ENCODE data around the gene RBMS3. TPM values are rescaled to one million over a fixed set of nuclear protein-coding genes. Genes with fewer than 3 reads are reported as not detected.

RBMS3 gene
- total RNA-seq, 2 experiments from 2014 or later = 0.38 to 0.63 TPM

DNA sequence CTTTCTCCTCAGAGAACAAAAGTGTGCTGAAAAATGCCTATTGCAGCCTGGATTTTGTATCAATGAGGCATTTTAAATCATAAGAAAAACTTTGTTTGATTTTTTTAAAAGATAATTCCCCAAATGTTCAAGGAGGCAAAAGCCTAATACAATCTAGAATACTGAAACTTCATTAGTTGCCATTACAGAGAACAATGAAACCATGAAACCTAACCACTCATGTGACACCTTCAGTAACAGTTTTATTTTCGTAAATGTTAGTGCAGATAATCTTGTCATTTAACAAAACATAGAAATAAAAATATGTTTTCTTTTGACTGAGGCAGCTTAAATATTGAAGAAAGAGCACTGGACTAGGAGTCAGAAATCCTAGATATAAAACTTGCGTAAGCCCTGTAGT lies 655.9 kb downstream of the RBMS3 start:
- Mint-ChIP-seq H3K36me3 (ENCODE audit: low read depth) (no peaks in the 10 kb centered on the region), H3K27me3 (peaks cover 10% of the 10 kb centered on the region), H3K27ac (no peak overlapping the region), H3K9me3 (no peaks in the 10 kb centered on the region), H3K4me3 (no peak overlapping the region), H3K4me1 (peaks cover 3% of the 10 kb centered on the region)
- ChIA-PET POLR2A (no interaction called here), CTCF (no interaction called here)
- no peak for DNase-seq

DNA sequence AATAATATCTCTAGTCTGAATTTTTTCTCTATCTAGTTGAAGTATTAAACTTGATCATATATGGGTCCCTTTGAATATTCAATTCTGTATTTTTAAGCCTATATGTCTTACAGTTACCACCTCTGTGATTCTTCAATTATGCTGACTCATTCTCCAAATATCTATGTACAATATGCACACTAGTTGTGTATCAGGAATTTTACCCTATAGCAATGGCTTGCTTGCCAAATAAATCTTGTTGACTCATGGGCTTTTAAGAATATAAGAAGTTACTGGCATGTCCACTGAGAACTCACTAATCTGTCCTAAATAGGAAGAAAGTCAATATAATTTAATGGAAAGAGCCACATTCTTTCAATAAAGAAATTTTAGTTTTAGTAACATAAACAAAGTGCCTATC lies 656.3 kb downstream of the RBMS3 start:
- ChIA-PET CTCF (no interaction called here), POLR2A (no interaction called here)
- H3K4me1 Mint-ChIP-seq = peaks cover 3% of the 10 kb centered on the region
- H3K36me3 Mint-ChIP-seq (ENCODE audit: low read depth) = no peaks in the 10 kb centered on the region
- no peak overlapping the region for H3K27ac Mint-ChIP-seq
- no peaks in the 10 kb centered on the region for H3K9me3 Mint-ChIP-seq
- H3K4me3 Mint-ChIP-seq = no peak overlapping the region
- peaks cover 10% of the 10 kb centered on the region for H3K27me3 Mint-ChIP-seq
- no peak for DNase-seq

DNA sequence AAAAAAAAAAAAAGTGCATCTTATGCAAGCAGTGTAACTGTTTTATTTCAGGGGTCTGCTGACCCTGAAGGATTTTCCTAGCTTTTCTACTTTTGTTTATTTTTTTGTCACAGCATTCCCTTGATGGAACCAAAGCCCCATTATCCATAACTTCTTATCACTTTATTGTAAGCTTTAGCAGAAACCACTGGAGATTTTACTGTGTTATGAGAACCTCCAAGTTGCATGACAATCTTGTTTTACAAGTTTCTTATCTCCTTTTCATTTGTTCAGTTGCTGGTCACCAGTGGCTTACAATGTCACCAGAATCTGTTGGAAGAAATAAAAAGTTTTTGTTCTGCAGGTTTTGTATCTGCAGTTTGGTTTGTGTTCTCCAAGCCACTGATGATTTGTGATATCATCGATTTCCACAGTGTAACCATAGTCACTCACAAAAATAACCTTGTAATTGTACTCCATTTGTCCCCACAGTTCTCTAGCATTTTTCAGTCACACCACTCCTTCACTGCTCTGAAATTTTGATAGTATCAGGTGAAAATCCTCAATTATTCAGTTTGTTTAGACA lies 660.0 kb downstream of the RBMS3 start:
- Mint-ChIP-seq H3K27ac (no peak overlapping the region), H3K27me3 (peaks cover 7% of the 10 kb centered on the region), H3K4me1 (peaks cover 2% of the 10 kb centered on the region), H3K36me3 (ENCODE audit: low read depth) (no peaks in the 10 kb centered on the region), H3K4me3 (no peak overlapping the region), H3K9me3 (no peaks in the 10 kb centered on the region)
- no peak for DNase-seq
- CTCF ChIA-PET = no interaction called here
- POLR2A ChIA-PET = no interaction called here

DNA sequence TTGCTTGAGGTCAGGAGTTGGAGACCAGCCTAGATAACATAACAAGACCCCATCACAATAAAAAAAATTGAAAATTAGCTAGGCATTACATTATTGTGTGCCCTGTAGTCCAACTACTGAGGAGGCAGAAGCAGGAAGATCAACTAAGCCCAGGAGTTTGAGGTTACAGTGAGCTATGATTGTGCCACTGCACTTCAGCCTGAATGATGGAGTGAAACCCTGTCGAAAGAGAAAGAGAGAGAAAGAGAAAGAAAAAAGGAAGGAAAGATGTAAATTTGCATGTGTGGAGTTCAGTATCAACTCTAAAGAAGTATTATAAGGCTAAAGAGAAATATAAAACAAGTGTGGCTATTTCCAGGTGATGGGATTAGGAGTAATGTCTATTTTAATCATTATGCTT lies 661.4 kb downstream of the RBMS3 start:
- CTCF ChIA-PET = no interaction called here
- POLR2A ChIA-PET = no interaction called here

DNA sequence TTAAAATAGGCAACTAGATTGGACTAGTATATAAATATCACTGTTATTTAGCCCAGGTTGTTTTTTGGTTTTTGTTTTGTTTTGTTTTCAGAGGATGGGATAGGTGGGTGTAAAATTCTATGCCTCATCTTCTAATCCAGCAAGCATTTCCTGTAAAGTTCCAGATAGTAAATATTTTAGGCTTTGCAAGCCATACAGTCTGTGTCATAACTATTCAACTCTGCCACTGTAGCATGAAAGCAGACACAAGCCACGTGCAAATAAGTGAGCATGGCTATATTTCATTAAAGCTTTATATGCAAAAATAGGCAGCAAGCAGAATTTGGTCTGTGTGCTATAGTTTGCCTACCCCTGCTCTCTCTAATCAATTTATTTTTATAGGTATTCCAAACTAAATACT lies 668.3 kb downstream of the RBMS3 start:
- no peak overlapping the region for H3K4me3 Mint-ChIP-seq
- no peaks in the 10 kb centered on the region for H3K27me3 Mint-ChIP-seq
- no peak for DNase-seq
- H3K9me3 Mint-ChIP-seq = no peaks in the 10 kb centered on the region
- no peaks in the 10 kb centered on the region for H3K4me1 Mint-ChIP-seq
- H3K27ac Mint-ChIP-seq = no peak overlapping the region
- no peaks in the 10 kb centered on the region for H3K36me3 Mint-ChIP-seq (ENCODE audit: low read depth)
- ChIA-PET POLR2A (no interaction called here), CTCF (no interaction called here)

More for the DNA sequence above, 661.4 kb downstream of the RBMS3 start:
- H3K9me3 Mint-ChIP-seq = no peaks in the 10 kb centered on the region
- peaks cover 7% of the 10 kb centered on the region for H3K27me3 Mint-ChIP-seq
- no peak overlapping the region for H3K4me3 Mint-ChIP-seq
- DNase-seq = no peak
- H3K27ac Mint-ChIP-seq = no peak overlapping the region
- no peaks in the 10 kb centered on the region for H3K36me3 Mint-ChIP-seq (ENCODE audit: low read depth)
- no peaks in the 10 kb centered on the region for H3K4me1 Mint-ChIP-seq

DNA sequence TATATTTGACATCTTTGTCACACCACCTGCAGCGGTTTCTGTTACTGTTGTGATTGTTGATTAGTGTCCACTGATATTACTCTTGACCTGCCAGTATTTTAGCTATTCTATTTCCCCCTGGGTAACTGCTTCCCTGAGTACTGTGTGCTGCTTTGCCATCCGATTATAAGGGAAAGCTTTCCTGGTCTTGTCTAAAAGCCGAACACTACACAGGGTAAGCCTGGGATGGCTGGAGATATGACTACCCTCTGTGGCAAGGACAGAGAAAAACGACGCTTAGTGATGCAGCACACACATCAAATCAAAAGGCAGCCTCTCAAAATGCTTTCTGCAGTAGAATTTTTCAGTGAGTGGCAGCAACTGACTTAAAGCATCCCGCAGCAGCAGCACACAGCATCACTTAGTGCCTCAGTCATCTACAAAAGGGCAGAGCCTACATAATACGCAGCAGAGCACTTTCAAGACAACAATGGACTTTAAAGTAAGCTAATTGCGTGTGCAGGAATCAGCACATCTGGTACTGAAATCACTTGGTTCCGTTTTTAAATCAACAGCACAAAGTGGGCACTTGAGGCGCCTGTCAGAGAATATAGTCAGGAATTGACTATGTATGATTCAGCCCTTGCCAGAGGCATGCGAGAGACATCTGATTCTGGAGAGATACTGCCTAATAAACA lies 669.2 kb downstream of the RBMS3 start:
- ChIA-PET POLR2A (no interaction called here), CTCF (no interaction called here)
- no peak for DNase-seq
- H3K9me3 Mint-ChIP-seq = no peaks in the 10 kb centered on the region
- no peaks in the 10 kb centered on the region for H3K36me3 Mint-ChIP-seq (ENCODE audit: low read depth)
- no peak overlapping the region for H3K4me3 Mint-ChIP-seq
- H3K4me1 Mint-ChIP-seq = no peaks in the 10 kb centered on the region
- H3K27me3 Mint-ChIP-seq = no peaks in the 10 kb centered on the region
- H3K27ac Mint-ChIP-seq = no peak overlapping the region

DNA sequence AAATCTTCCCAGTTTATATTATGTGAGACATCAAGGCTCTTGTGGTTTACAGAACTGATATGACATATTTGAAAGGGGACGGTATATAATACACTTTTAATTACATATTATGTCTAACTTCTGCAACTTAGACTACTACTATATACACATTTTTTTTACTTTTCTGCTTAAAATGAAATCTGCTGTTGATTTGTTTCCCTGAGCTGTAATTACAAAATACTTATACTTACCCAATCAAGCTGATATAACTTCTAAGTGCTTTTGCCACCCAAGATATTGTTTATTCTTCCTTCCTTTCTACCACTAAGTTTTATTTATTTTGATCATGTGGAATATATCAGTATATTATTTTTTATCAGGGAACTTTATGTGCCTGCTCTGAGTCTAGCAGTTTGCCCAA lies 671.6 kb downstream of the RBMS3 start:
- CTCF ChIA-PET = no interaction called here
- Mint-ChIP-seq H3K27ac (no peak overlapping the region), H3K4me3 (no peak overlapping the region), H3K4me1 (no peaks in the 10 kb centered on the region), H3K27me3 (no peaks in the 10 kb centered on the region), H3K36me3 (ENCODE audit: low read depth) (no peaks in the 10 kb centered on the region), H3K9me3 (no peaks in the 10 kb centered on the region)
- POLR2A ChIA-PET = no interaction called here
- DNase-seq = no peak

DNA sequence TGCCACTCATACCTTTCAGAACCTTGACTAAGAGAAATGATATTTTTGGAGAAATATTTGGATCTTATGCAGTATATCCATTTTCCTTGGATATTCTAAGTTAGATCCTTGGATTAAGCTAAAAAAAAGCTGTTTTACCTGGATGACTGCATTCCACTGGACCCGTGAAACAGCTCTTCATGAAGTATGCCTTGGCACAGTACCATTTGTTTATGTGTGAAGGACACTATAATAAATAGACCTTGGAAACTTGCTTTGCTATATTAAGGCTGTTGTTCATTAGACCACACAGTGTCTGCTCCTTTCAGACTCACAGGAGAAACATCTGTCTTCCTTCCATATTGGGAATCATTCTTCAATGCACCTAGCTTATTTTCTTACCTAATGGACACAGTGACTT lies 674.5 kb downstream of the RBMS3 start:
- no peak for DNase-seq
- no peaks in the 10 kb centered on the region for H3K4me1 Mint-ChIP-seq
- no peaks in the 10 kb centered on the region for H3K27me3 Mint-ChIP-seq
- POLR2A ChIA-PET = no interaction called here
- H3K4me3 Mint-ChIP-seq = no peak overlapping the region
- no peaks in the 10 kb centered on the region for H3K9me3 Mint-ChIP-seq
- CTCF ChIA-PET = no interaction called here
- H3K27ac Mint-ChIP-seq = no peak overlapping the region
- no peaks in the 10 kb centered on the region for H3K36me3 Mint-ChIP-seq (ENCODE audit: low read depth)

DNA sequence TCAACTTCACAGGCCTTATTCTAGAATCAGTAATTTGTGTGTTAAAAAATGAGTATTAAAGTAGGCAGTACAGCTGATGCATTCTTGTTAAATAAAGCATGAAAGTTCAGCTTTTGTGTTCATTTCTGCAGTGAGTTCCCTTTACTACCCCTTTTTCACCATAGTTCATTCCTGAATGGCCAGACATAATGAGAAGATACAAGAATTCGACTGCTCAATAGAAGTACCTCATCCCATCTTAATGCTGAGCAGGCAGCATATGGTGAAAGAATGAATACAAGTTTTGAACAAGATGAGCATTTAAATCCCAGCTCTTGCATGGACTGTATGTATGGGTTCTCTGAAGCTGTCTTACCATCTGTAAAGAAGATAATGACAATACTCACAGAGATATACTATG lies 677.9 kb downstream of the RBMS3 start:
- DNase-seq = no peak

DNA sequence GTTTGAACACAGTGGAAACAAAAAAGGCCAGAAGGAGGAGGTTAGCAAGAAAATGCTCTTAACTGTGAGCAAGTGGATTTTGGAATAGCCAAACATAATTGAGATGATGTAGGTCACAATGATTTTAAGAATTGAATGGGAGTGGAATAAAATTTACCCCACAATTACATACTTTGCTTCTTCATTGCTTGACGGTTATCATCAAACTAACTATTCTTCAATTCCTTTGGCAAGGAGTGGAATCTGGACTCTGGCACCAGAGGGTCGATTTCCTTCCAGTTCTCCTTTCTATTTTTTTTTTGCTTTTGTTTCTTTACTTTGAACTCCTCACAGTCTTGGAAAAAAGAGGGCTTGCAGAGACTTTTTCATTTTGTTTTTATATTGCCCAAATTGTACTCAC lies 691.0 kb downstream of the RBMS3 start:
- ChIA-PET CTCF (no interaction called here), POLR2A (no interaction called here)
- H3K27me3 Mint-ChIP-seq = peaks cover 2% of the 10 kb centered on the region

More for the DNA sequence above, 677.9 kb downstream of the RBMS3 start:
- Mint-ChIP-seq H3K4me1 (no peaks in the 10 kb centered on the region), H3K36me3 (ENCODE audit: low read depth) (no peaks in the 10 kb centered on the region), H3K4me3 (no peak overlapping the region), H3K9me3 (no peaks in the 10 kb centered on the region), H3K27ac (no peak overlapping the region), H3K27me3 (no peaks in the 10 kb centered on the region)
- ChIA-PET CTCF (no interaction called here), POLR2A (no interaction called here)

DNA sequence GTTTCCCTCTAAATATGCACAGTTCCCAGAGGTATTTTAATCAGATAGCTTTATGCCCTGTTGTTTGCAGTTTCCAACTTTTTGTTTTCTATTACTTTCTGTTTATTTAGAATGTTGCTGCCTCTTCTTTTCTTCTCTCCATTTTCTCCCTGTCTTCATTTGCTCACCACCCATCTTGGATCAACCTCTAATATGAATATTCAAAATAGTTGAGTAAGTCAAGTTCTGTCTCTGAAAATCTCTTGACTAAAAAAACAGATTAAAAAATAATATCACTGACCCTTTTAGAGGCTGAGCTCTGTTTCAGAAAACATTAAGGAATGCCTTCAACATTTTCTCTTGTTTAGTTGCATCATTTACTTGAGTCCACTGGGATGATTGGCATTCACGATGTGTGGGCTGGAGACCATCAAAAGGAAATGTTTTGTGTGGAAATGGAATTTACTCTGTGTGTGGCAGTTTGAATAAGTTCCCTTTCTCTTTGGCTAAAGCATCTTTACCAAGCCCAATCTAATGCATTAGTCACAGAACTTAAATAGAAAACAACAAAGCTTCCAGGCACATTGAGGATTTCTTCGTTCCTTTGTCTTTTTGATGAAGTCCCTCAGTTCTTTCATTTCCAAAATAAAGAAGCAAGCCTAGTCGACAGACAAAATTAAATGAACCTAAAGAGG lies 691.6 kb downstream of the RBMS3 start:
- H3K4me3 Mint-ChIP-seq = no peak overlapping the region
- no peak for DNase-seq
- H3K27ac Mint-ChIP-seq = no peak overlapping the region
- H3K36me3 Mint-ChIP-seq (ENCODE audit: low read depth) = no peaks in the 10 kb centered on the region
- no peaks in the 10 kb centered on the region for H3K4me1 Mint-ChIP-seq
- ChIA-PET CTCF (no interaction called here), POLR2A (no interaction called here)
- H3K9me3 Mint-ChIP-seq = no peaks in the 10 kb centered on the region
- peaks cover 2% of the 10 kb centered on the region for H3K27me3 Mint-ChIP-seq

More for the DNA sequence above, 691.0 kb downstream of the RBMS3 start:
- no peaks in the 10 kb centered on the region for H3K4me1 Mint-ChIP-seq
- no peak overlapping the region for H3K27ac Mint-ChIP-seq
- DNase-seq = no peak
- H3K9me3 Mint-ChIP-seq = no peaks in the 10 kb centered on the region
- H3K36me3 Mint-ChIP-seq (ENCODE audit: low read depth) = no peaks in the 10 kb centered on the region
- no peak overlapping the region for H3K4me3 Mint-ChIP-seq

DNA sequence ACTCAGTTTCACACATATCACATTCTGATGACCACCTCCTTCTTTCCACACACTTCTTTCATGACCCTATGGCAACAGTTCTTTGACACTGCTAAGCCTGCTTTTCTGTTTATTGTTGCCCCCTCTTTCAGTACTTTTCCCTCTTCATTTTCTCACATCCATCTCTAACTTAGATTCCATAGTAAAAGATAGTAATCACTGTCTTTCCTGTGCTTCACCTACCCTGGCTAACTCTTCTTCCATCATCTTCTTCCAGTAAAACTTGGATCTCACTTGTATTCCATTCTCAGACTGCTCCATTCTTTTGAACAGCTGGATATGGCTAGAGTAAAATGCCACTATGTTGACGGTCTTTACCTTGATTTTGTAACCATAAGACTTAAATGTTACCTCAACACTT lies 692.9 kb downstream of the RBMS3 start:
- Mint-ChIP-seq H3K4me1 (no peaks in the 10 kb centered on the region), H3K9me3 (no peaks in the 10 kb centered on the region), H3K27me3 (peaks cover 2% of the 10 kb centered on the region), H3K36me3 (ENCODE audit: low read depth) (no peaks in the 10 kb centered on the region), H3K4me3 (no peak overlapping the region), H3K27ac (no peak overlapping the region)
- no peak for DNase-seq
- ChIA-PET POLR2A (no interaction called here), CTCF (no interaction called here)

DNA sequence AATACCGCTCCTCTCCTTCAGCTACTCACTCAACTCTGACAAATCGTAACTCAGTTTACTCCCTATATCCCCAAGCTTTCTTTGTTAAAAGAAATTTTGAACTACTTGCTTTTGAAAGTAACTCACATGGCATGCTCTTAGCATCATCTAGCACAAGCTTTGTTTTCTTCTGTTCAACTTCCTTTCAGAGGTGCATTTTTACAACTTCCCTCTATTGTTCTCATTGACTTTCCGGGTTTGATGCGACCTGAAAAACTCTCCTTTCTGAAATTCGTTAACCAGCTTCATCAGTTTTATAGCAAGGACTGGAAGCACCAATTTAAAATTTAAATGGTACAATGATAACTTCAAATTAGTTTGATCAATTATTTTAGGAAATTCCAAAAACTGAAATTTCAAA lies 696.0 kb downstream of the RBMS3 start:
- Mint-ChIP-seq H3K4me3 (no peak overlapping the region), H3K4me1 (no peaks in the 10 kb centered on the region), H3K36me3 (ENCODE audit: low read depth) (no peaks in the 10 kb centered on the region), H3K27me3 (peaks cover 1% of the 10 kb centered on the region), H3K9me3 (no peaks in the 10 kb centered on the region), H3K27ac (no peak overlapping the region)
- DNase-seq = no peak
- ChIA-PET POLR2A (no interaction called here), CTCF (no interaction called here)

DNA sequence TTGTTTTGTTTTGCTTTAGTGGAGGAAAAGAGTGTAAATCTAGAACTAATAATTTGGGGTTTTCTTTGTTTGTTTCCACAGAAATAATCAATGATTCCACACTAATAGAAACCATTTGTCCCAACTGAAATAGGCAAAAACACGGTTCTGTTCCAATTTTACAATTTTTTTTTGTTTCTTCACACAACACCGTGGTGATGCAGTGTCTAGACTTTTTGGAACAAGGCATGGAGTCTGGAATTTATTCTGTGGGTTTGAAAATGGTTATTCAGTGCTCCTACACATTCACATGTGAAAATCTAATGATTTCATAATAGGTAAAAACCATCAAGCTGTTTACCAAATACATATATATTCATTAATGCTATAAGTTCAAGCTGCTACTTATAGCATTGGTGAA lies 696.5 kb downstream of the RBMS3 start:
- CTCF ChIA-PET = no interaction called here
- no peak for DNase-seq
- Mint-ChIP-seq H3K27ac (no peak overlapping the region), H3K36me3 (ENCODE audit: low read depth) (no peaks in the 10 kb centered on the region), H3K27me3 (peaks cover 1% of the 10 kb centered on the region), H3K9me3 (no peaks in the 10 kb centered on the region), H3K4me1 (no peaks in the 10 kb centered on the region), H3K4me3 (no peak overlapping the region)
- POLR2A ChIA-PET = no interaction called here
